PC-3 (cell line): ENCODE measurements around the gene ETV2.

ENCODE experiments used
- EZH2phosphoT487 ChIP-seq: fragments of 300-600 bp; sonication (generic); IDR thresholded peaks from 2 replicates; pipeline ENCODE4 v1.6.1; 2018; ENCODE audit warnings: mild to moderate bottlenecking, antibody characterized with exemption, low read length, borderline replicate concordance
- TF ChIP-seq, protein P1 (sequence below): fragments of 300-600 bp; sonication (generic); conservative IDR thresholded peaks from 2 replicates; pipeline ENCODE4 v1.5.1; 2017; ENCODE audit warnings: antibody characterized with exemption, low read depth, mild to moderate bottlenecking, low read length

DNA sequence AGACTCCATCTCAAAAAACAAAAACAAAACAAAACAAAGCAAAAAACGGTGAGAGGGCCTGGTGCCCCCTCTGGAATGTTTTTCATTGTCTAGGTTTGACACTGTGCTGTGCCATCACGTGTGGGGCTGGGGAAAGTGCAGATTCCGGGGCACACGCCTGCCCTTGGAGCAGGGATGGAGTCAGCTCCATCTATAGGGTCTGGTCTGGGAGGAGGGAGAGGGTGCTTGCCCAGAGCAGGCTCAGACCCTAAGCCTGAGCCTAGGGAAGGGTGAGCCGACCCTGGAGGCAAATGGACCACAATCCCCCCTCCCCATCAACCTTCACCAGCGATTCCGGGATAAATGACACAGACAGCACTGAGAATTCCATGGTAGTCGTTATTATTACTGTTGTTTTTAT, 51.9 kb downstream of the ETV2 start:
- TF ChIP-seq, protein P1, sequence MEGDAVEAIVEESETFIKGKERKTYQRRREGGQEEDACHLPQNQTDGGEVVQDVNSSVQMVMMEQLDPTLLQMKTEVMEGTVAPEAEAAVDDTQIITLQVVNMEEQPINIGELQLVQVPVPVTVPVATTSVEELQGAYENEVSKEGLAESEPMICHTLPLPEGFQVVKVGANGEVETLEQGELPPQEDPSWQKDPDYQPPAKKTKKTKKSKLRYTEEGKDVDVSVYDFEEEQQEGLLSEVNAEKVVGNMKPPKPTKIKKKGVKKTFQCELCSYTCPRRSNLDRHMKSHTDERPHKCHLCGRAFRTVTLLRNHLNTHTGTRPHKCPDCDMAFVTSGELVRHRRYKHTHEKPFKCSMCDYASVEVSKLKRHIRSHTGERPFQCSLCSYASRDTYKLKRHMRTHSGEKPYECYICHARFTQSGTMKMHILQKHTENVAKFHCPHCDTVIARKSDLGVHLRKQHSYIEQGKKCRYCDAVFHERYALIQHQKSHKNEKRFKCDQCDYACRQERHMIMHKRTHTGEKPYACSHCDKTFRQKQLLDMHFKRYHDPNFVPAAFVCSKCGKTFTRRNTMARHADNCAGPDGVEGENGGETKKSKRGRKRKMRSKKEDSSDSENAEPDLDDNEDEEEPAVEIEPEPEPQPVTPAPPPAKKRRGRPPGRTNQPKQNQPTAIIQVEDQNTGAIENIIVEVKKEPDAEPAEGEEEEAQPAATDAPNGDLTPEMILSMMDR: no peak
- no peak for TF ChIP-seq EZH2phosphoT487
